Activated T-helper 1 cell treated with anti-CD3 and anti-CD28 coated beads, Interleukin-2, amount 50 U/mL, for 16 hours (primary cell): Measurements from ENCODE around the gene MAP2K7.
"Not testable (repeated sequence)": the region's sequence is repeated elsewhere in the genome, so short reads cannot be mapped to it uniquely, and the experiment has no call there.

Experiments
- DNase-seq, 2 donors: peaks; one replicate each; pipeline ENCODE4 v3.0.0-alpha.2; 2020; ENCODE audit warnings: low read depth in 1 of 2, low spot score in 1 of 2

MAP2K7 gene

DNA sequence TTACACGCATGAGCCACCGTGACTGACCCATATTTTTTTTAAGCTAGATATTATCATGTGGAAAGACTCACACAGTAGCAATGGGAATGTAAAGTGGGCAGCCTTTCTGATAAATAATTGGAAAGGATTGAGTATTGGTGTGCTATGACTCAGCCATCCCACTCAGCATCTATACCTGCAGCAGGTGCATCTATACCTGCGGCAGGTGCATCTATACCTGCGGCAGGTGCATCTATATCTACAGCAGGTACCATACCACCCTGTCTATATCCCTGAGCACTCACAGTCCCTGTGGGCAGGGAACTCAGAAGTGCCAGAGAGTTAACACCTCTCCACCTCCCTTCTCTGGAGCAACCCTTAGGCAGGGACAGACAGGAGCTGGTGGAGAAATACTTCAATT is 20.6 kb upstream of the MAP2K7 start:
- no peak for DNase-seq

DNA sequence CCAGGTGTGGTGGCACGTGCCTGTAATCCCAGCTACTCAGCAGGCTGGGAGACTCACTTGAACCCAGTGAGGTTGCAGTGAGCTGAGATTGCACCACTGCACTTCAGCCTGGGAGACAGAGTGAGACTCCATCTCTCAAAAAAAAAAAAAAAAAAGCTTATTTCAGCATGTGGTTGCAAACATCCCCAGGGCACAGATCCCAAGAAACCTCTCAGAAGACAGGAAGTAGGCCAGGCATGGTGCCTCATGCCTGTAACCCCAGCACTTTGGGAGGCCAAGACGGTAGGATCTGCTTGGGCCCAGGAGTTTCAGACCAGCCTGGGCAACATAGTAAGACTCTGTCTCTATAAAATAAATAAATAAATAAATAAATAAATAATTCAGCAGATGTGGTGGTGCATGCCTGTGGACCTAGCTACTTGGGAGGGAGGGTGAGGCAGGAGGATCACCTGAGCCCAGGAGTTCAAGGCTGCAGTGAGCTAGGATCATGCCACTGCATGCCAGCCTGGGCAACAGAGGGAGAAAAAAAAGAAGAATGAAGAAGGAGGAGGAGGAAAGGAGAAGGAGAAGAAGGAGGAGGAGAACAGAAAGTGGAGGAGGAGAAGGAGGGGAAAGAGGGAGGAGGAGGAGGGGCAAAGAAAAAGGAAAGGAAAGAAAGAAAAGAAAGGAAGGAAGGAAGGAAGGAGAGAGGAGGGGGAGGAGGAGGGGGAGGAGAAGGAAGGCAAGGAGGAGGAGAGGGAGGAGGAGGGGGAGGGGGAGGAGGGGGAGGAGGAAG is 19.7 kb upstream of the MAP2K7 start:
- DNase-seq: no peak

DNA sequence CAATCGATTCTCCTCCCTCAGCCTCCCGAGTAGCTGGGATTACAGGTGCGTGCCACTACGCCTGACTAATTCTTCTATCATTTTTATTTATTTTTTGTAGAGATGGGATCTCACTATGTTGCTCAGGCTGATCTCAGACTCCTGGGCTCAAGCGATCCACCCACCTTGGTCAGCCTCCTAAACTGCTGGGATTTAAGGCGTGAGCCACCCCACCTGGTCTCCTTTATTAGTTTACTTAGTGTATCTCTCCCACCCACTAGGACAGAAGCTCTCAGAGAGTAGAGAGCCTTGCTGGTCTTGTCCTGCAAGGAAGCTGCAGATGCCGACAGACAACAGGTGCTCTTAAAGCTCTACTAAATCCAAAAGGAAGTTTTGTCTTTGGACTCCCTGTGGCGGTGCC is 17.9 kb upstream of the MAP2K7 start:
- no peak for DNase-seq

DNA sequence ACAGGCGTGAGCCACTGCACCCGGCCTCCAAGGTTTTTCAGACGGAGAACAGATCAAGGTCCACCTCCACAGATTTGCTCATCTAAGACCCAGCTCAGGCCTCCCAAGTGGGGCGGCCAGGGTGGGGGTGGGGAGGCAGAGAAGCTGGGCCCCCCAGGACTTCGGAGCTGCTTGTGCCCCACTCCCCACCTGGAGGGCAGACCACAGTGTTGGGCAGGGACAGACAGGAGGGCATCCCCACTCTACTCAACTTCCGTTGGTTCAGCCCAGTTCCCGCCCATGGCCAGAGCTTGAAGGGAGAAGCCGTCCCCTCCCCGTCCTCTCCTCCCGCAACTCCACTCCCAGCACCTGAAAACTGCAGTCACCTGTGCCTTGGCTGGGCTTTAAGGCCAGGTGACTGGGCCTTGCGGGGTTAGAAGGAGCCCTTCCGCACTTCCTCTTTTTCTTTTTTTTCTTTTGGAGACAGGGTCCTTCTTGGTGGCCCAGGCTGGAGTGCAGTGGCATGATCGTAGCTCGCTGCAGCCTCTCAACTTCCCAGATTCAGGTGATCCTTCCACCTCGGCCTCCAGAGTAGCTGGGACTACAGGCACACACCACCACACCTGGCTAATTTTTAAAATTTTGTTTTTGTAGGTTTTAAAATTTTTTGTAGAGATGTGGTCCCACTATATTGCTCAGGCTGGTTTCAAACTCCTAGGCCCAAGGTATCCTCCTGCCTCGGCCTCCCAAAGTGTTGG is 16.1 kb upstream of the MAP2K7 start:
- no peak for DNase-seq

DNA sequence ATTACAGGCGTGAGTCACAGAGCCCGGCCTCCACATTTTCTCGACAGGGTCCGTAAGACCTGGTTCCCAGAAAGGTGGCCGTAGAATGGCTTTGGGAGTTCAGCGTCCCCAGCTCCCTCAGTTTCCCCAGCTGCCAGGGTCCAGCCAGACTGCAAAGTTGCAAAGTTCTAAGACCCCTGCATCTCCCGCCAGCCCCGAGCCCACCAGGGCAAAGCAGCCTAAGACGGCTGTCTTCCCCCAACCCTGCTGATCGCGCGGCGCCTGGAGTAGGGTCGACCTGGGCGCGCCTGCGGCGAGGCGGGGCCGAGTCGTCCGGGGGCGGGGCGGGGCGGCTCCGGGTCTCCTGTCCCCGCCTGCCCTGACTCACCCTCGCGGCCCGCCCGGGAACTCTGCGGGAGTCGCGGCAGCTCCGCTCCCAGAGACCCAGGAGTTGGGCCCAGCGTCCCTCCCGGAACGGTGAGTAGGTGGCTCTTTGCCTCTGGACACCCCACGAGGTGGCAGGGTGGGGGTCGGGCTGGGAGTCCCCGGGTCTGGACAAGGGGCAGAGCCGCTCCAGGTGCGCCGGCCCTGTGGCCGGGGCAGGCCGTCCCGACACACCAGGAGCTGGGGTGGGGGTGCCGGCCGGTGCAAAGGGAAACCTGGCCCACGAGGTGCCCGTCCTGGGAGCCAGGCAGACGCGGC is 15.4 kb upstream of the MAP2K7 start, which contains the start of gene LRRC8E:
Gene LRRC8E (plus strand): TSS at position 366 of the 681 bp plus-strand sequence. CDS start 7,094 bp downstream, outside the sequence.
- no peak for DNase-seq

DNA sequence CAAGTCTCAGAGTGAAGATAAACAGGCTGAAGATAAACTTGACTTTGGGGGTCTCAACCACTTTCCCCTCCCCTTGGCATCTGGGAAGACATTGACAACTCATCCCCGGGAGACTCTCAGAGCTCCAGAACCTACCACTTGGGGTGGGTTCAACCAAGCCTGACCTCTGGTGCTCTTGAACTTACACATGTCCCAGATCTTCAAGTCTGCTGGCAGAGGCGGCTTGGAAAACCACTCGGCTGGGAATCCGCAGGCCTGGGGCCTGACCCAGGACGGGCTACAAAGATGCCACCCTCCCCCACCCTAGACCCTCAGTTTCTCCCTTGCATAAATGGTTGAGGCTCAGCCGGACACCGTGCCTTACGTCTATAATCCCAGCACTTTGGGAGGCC is 14.9 kb upstream of the MAP2K7 start:
- no peak for DNase-seq

DNA sequence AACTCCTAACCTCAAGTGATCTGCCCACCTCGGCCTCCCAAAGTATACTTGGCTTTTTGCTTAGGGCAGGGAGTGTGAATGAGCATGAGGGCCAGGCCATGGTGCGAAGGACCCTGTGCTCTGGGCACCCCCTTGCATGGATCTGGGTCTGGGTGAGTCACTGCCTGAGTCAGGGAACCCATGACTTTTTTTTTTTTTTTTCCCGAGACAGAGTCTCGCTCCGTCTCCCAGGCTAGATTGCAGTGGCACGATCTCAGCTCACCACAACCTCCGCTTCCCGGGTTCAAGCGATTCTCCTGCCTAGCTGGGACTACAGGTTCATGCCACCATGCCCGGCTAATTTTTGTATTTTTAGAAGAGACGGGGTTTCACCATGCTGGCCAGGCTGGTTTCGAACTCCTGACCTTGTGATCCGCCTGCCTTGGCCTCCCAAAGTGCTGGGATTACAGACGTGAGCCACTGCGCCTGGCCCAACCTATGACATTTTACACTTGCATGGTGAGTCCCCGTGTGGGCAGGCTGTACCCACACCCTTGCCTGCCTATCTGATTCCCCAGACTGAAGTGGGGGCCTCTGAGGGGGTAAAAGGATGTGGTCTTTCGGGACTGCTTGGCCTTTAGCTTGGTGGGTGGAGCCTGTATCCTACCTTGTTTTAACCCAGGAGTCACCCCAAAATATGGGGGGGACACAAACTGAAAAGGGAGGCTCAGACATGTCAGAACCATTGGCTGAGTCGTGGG is 10.1 kb upstream of the MAP2K7 start:
- not testable (repeated sequence) for DNase-seq

DNA sequence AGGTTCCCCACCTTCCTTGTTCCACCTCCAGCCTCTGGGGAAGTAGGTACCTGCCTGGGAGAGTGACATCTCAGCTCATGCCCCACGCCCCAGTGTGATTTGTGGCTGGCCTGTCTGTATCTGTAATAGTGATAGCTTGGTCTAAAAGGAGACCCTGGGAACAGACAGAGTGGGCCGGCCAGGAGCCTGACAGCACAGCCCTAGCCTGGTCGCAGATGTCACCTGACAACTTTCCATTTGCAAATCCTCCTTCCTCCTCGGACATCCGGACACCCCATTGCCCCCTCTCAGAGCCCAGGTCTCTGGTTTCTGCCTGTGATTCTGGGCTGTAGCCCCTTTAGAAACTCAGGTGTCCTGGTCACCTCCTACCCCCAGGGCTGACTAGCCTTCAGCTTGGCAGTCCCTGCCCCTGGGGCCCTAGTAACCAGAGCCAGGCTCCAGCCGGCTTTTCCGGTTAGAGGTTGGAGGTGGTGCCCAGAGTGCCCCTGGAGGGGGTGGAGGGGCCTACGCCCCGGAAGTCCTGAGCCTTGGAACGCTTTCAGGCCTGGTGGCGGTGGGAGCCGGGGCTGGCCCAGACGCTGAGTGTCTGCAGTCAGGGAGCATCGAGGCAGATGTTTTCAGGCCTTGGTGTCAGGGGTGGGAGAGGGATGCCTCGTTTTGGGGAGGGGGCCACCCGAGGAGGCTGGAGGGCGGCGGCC is 8.9 kb upstream of the MAP2K7 start:
- DNase-seq: no peak

DNA sequence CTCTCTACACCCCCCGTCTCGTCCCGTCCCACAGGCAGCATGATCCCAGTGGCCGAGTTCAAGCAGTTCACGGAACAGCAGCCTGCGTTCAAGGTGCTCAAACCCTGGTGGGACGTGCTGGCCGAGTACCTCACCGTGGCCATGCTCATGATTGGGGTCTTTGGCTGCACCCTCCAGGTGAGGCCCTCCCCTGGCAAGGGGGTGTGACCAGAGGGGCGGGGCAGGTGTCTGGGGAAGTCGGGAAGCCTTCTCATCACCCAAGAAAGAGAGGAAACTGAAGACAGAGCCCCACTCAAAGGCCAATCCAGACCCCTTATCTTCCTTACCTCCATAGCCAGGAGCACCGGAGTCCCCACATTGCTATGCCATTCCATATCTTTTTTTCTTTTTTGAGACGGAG is 8.1 kb upstream of the MAP2K7 start:
- no peak for DNase-seq

DNA sequence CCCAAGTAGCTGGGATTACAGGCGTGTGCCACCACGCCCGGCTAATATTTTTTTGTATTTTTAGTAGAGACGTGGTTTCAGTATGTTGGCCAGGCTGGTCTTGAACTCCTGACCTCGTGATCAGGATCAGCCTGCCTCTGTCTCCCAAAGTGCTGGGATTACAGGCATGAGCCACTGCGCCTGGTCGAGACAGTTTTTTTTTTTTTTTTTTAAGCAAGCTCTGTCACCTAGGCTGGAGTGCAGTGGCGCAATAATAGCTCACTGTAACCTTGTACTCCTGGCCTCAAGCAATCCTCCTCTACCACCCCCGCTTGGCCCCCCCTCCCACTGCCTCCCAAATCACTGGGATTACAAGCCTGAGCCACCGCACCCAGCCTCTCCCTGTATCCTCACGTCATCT is 6.4 kb upstream of the MAP2K7 start:
- DNase-seq: no peak

DNA sequence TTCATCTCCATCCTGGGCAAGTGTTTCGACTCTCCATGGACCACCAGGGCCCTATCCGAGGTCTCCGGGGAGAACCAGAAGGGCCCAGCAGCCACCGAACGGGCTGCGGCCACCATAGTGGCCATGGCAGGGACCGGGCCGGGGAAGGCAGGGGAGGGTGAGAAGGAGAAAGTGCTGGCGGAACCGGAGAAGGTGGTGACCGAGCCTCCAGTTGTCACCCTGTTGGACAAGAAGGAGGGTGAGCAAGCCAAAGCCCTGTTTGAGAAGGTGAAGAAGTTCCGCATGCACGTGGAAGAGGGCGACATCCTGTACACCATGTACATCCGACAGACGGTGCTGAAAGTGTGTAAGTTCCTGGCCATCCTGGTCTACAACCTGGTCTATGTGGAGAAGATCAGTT is 4.7 kb upstream of the MAP2K7 start:
- no peak for DNase-seq

DNA sequence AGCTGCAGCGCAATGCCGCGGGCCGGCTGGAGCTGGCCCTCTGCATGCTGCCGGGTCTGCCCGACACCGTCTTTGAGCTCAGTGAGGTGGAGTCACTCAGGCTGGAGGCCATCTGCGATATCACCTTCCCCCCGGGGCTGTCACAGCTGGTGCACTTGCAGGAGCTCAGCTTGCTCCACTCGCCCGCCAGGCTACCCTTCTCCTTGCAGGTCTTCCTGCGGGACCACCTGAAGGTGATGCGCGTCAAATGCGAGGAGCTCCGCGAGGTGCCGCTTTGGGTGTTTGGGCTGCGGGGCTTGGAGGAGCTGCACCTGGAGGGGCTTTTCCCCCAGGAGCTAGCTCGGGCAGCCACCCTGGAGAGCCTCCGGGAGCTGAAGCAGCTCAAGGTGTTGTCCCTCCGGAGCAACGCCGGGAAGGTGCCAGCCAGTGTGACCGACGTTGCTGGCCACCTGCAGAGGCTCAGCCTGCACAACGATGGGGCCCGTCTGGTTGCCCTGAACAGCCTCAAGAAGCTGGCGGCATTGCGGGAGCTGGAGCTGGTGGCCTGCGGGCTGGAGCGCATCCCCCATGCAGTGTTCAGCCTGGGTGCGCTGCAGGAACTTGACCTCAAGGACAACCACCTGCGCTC is 3.8 kb upstream of the MAP2K7 start:
- DNase-seq: no peak

DNA sequence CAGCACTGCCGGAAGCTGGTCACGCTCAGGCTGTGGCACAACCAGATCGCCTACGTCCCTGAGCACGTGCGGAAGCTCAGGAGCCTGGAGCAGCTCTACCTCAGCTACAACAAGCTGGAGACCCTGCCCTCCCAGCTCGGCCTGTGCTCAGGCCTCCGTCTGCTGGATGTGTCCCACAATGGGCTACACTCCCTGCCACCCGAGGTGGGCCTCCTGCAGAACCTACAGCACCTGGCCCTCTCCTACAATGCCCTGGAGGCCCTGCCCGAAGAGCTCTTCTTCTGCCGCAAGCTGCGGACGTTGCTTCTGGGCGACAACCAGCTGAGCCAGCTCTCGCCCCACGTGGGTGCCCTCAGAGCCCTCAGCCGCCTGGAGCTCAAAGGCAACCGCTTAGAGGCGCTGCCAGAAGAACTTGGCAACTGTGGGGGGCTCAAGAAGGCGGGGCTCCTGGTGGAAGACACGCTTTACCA is 3.2 kb upstream of the MAP2K7 start:
- DNase-seq: no peak

DNA sequence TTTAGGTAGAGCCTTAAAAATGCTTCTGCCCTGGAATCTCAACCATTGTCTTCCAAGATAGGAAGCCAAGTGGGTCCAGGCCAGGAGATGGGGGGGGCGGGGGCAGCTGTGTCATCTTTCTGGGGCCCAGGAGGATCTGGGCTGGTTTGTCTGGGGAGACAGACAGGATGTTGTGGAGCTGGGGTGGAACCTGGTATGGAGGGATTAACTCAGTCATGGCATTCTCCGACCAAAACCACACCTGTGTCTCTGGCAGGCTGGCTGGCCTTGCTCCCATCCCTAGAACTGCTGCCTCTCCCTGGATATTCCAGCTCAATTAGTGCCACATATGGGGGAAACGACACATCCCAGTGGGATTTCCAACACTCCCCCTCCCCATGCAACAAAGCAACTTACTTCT is 2.7 kb upstream of the MAP2K7 start:
- no peak for DNase-seq

DNA sequence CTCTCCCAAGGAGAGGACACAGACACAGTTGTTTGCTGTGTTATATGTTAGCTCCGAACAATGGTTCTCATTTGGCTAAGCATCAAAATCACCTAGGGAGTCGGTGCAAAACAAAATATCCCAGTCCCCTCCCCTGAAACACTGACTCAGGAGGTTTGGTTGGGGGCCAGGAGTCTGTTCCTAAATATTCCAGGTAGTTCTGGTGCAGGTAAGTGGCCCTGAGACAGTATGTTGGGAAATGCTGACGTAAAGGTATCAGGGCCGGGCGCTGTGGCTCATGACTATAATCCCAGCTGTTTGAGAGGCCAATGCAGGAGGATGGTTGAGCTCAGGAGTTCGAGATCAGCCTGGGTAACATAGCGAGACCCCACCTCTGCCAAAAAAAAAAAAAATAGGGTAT is 2.3 kb upstream of the MAP2K7 start:
- no peak for DNase-seq

DNA sequence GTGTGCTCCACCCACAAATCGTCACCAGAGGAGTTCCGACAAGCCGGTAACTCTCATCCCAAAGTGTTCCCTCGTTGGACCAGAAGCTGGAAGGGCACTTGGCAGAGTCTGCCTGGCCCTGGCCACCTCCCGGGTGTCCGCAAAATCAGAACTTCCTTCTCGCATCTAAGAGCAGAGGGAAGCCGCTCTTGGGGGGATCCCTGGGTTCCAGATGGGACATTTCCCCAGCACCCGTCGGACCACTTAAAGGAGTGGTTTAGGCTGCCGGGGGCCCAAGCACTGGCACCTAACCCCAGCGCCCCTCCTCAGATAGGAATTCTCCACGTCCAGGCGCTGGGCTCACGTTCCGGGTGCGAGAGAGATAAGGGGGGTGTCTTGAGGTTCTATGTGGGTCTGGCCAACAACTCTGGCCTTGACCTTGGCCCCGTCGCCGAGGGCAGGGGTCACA is 857 bp upstream of the MAP2K7 start:
- DNase-seq: no peak

DNA sequence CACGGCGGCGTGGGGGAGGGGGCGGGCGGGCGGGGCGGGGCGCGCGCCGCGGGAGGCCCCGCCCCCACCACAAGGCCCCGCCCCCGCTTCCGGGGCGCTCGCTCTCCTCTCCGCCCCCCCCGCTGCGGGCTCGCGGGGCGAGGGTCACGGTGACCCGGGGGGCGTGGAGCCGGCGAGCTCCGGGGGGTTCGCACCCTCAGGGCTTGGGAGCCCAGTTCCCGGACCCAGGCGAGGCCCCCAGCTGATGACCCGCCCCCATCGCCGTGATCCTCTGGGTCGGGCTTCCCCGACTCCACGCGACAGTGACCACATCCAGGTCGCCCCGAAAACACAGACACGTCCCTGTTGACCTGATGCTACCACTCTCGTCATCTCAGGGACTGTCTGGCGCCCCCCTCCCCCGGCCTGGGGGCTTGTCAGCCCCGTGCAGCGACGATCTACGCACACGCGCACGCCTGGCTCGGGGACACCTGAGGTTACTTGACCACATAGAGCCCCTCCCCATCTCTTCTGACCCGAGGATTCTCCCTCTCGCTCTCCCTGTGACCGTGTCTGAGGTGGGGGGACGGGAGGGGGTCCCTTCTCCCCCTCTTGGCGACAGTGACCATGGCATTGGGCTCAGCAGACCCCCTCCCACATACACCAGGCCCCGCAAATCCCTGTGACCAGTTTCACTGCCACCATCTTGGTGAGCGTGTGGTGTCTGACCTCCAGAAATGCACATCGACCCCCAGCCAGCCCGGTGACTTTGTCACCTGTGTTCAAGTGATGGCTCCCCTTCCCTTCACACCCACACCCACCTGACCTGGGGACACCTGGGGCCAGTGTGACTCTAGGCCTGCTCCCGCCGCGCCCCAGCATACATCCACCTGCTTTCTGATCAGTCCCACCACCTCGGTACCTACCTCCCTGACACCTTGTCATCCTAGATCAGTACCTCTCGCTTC is 670 bp downstream of the MAP2K7 start:
- no peak for DNase-seq

DNA sequence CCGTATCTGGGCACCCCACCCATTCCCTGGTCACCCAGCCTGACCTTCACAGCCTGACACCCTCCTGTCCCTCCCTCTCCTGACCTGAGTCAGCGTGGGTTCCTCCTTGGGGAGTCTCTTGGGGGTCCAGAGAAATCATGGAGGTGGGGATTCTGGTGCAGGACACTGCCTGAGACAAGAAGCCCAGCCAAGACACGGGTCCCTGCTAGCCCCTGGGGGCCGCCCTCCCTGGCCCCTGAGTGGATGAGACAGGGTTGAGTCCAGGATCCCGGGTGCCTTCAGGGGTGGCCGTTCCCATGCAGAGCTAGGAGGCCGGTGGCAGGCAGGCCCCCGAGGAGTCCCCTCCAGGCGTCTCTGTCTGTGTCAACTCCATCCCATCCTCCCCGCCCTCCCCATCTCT is 1.6 kb downstream of the MAP2K7 start:
- DNase-seq: no peak

DNA sequence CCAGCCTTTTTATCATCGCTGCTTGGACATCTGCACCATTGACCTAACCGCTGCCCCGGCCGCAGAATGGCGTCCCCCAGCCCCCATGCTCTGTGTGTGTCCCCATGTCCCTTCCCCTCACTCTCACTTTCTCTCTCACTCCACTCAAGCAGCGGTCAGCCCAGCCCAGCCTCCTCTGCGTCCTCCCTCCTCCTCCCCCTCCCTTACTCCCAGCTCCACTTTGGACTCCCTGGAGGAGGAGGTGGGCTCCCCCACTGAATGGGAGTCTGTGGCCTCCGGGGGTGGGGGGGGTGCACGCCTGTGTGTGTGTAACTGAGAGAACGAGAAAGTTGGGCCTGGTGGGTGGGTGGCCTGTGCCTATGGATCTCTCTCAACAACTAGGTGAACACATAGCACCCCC is 2.2 kb downstream of the MAP2K7 start:
- DNase-seq: no peak
